AG04450 (cell line): ENCODE results near the gene CALD1. TPM values are rescaled to one million over a fixed set of nuclear protein-coding genes. Genes with fewer than 3 reads are reported as not detected.

Experiments
- CTCF ChIA-PET: fragments of 300-600, 350-600 bp; formaldehyde crosslinking; extraction: SDS; loops from one replicate; lab custom pipeline; 2022; ENCODE audit warnings: antibody characterized with exemption, inconsistent platforms; lab: Charles Lee
- POLR2A ChIA-PET: fragments of 350-600 bp; formaldehyde crosslinking; extraction: SDS; loops from one replicate; lab custom pipeline; 2021; ENCODE audit warnings: antibody characterized with exemption, inconsistent platforms; lab: Yijun Ruan, JAX
- DNase-seq: peaks from one replicate; pipeline ENCODE4 v3.0.0-alpha.2; 2011; ENCODE audit warnings: low read depth, low spot score
- H3K27ac ChIP-seq: one replicate; pipeline ENCODE4 v1.5.1; 2012; ENCODE audit warnings: low read depth, low read length, control low read depth
- H3K27me3 ChIP-seq: one replicate; pipeline ENCODE4 v1.6.0; 2012; ENCODE audit warnings: low read length; ENCODE audit not compliant: control insufficient read depth, insufficient read depth
- H3K4me3 ChIP-seq: 2 replicates; pipeline ENCODE4 v1.5.1; 2011; ENCODE audit warnings: mild to moderate bottlenecking, low read depth, low read length, control low read depth
- H3K9me3 ChIP-seq: 2 replicates; pipeline ENCODE4 v1.5.1; 2012; ENCODE audit warnings: low read length; ENCODE audit not compliant: control insufficient read depth, insufficient read depth
- CTCF ChIP-seq: IDR thresholded peaks from 2 replicates; pipeline ENCODE4 v1.5.1; 2011; ENCODE audit warnings: low read depth, low read length, control low read depth, inconsistent platforms
- polyA plus RNA-seq: library from polyadenylated mRNA; depleted of rRNA; stranded (reverse); fragments of >200 nt; gene quantifications from 2 replicates; pipeline ENCODE4 v1.2.3, GENCODE V29; 2011

Gene CALD1
- polyA plus RNA-seq, 1 experiment: 804 TPM

- no peak overlapping the region for H3K4me3 ChIP-seq
- ChIA-PET POLR2A (interaction anchor here (0.6 kb wide), 1 partner anchor 46 kb away, joined by 3 read pairs; no protein-coding TSS in a partner anchor), CTCF (interaction anchor here (1.1 kb wide), 1 partner anchor 145 kb away, joined by 3 read pairs; no protein-coding TSS in a partner anchor)
- H3K9me3 ChIP-seq: no peaks in the 10 kb centered on the region
- DNase-seq: no peak
- no peak for TF ChIP-seq CTCF
- H3K27ac ChIP-seq: peak overlapping the region; percentile 32
- H3K27me3 ChIP-seq: no peaks in the 10 kb centered on the region
These were observed 55.4 kb downstream of the CALD1 start for GRCh38 chr7:134834689-134835462.

- Histone ChIP-seq H3K27me3 (no peaks in the 10 kb centered on the region), H3K4me3 (no peak overlapping the region), H3K9me3 (no peaks in the 10 kb centered on the region), H3K27ac (no peak overlapping the region)
- POLR2A ChIA-PET: no interaction called here
- CTCF ChIA-PET: no interaction called here
- TF ChIP-seq CTCF: no peak
- DNase-seq: no peak
These were observed 56.0 kb downstream of the CALD1 start for GRCh38 chr7:134835463-134835823.

- H3K4me3 ChIP-seq: no peak overlapping the region
- no peak for DNase-seq
- no peak overlapping the region for H3K27ac ChIP-seq
- no peaks in the 10 kb centered on the region for H3K9me3 ChIP-seq
- ChIA-PET CTCF (interaction anchor here (0.6 to 1.4 kb wide), 4 partner anchors 7 to 112 kb away, joined by 3 to 4 read pairs (median 3); no protein-coding TSS in a partner anchor), POLR2A (interaction anchor here (0.8 kb wide), 1 partner anchor 50 kb away, joined by 3 read pairs; no protein-coding TSS in a partner anchor)
- no peaks in the 10 kb centered on the region for H3K27me3 ChIP-seq
- no peak for TF ChIP-seq CTCF
These were observed 57.0 kb downstream of the CALD1 start for GRCh38 chr7:134836447-134836846.

- CTCF ChIA-PET: interaction anchor here (1.0 to 1.9 kb wide), 2 partner anchors 17 to 20 kb away, joined by 4 read pairs; no protein-coding TSS in a partner anchor
- no peak overlapping the region for H3K27ac ChIP-seq
- TF ChIP-seq CTCF: no peak
These were observed 59.9 kb downstream of the CALD1 start for GRCh38 chr7:134839298-134839697.

GRCh38 chr7:134842062-134842461 is 62.6 kb downstream of the CALD1 start:
- ChIA-PET POLR2A (no interaction called here), CTCF (interaction anchor here (1.6 kb wide), 1 partner anchor 152 kb away, joined by 5 read pairs; no protein-coding TSS in a partner anchor)
- Histone ChIP-seq H3K9me3 (no peaks in the 10 kb centered on the region), H3K27me3 (no peaks in the 10 kb centered on the region), H3K27ac (no peak overlapping the region), H3K4me3 (no peak overlapping the region)
- DNase-seq: no peak
- no peak for TF ChIP-seq CTCF

More at GRCh38 chr7:134839298-134839697, 59.9 kb downstream of the CALD1 start:
- H3K9me3 ChIP-seq: no peaks in the 10 kb centered on the region
- no peak for DNase-seq
- no peaks in the 10 kb centered on the region for H3K27me3 ChIP-seq
- POLR2A ChIA-PET: no interaction called here
- H3K4me3 ChIP-seq: no peak overlapping the region
